PFSK-1 (cell line): Measurements from ENCODE around the gene ECM1.

Source experiments
- FOXP2 ChIP-seq: optimal IDR thresholded peaks from 2 replicates; pipeline ENCODE3; 2011; ENCODE audit warnings: borderline replicate concordance, control low read depth, inconsistent platforms; ENCODE audit not compliant: insufficient read depth; ENCODE audit errors: extremely low read length, extremely low read depth
- POLR2AphosphoS5 ChIP-seq: IDR thresholded peaks from 2 replicates; pipeline ENCODE4 v1.6.1; 2012; ENCODE audit warnings: low read depth, mild to moderate bottlenecking, control low read depth, low read length, moderate library complexity
- REST ChIP-seq, 2 experiments: IDR thresholded peaks; 2 replicates each; pipeline versions ENCODE4 v1.6.1 to v1.8.0; 2011 to 2012; ENCODE audit warnings: low read depth in 2 of 2, low read length in 2 of 2, control low read depth in 1 of 2, inconsistent platforms in 1 of 2, mild to moderate bottlenecking in 1 of 2, moderate library complexity in 1 of 2; ENCODE audit not compliant: insufficient read depth in 1 of 2
- SIN3A ChIP-seq: IDR thresholded peaks from 2 replicates; pipeline ENCODE4 v1.6.1; 2012; ENCODE audit warnings: mild to moderate bottlenecking, low read length, moderate library complexity, borderline replicate concordance; ENCODE audit not compliant: insufficient read depth
- TAF1 ChIP-seq: IDR thresholded peaks from 2 replicates; pipeline ENCODE4 v1.6.1; 2012; ENCODE audit warnings: low read length, control low read depth, borderline replicate concordance; ENCODE audit not compliant: insufficient read depth

Gene ECM1

GRCh38 chr1:150534002-150534401 lies 26.1 kb downstream of the ECM1 start:
- no peak for TF ChIP-seq POLR2AphosphoS5
- no peak for TF ChIP-seq REST (IDR thresholded peaks at IDR 0.05; ENCODE audit: insufficient read depth in 1 of 2, low read depth in 2 of 2, low read length in 2 of 2)
- TF ChIP-seq FOXP2 = no peak
- no peak for TF ChIP-seq SIN3A
- TF ChIP-seq TAF1 = no peak

- TF ChIP-seq REST (IDR thresholded peaks at IDR 0.05; ENCODE audit: insufficient read depth in 1 of 2, low read depth in 2 of 2, low read length in 2 of 2) (no peak), POLR2AphosphoS5 (no peak), SIN3A (no peak), TAF1 (no peak), FOXP2 (no peak)
These were observed 27.8 kb downstream of the ECM1 start for GRCh38 chr1:150535511-150536287.

- TF ChIP-seq TAF1 (no peak), REST (IDR thresholded peaks at IDR 0.05; ENCODE audit: insufficient read depth in 1 of 2, low read depth in 2 of 2, low read length in 2 of 2) (no peak), FOXP2 (no peak), POLR2AphosphoS5 (no peak), SIN3A (no peak)
These were observed 29.2 kb downstream of the ECM1 start for GRCh38 chr1:150536836-150537731.

GRCh38 chr1:150537732-150538684 lies 30.1 kb downstream of the ECM1 start:
- no peak for TF ChIP-seq FOXP2
- TF ChIP-seq POLR2AphosphoS5 = no peak
- no peak for TF ChIP-seq SIN3A
- TF ChIP-seq REST (IDR thresholded peaks at IDR 0.05; ENCODE audit: insufficient read depth in 1 of 2, low read depth in 2 of 2, low read length in 2 of 2) = no peak
- no peak for TF ChIP-seq TAF1
